HepG2 (cell line): ENCODE measurements around the gene MMRN2.

Experiments used
- ATF3 ChIP-seq: sonication (generic); formaldehyde crosslinking; IDR thresholded peaks from 2 replicates; pipeline ENCODE4 v1.4.0; 2020; ENCODE audit warnings: missing genetic modification reagents
- CTCF ChIP-seq: sonication (generic); formaldehyde crosslinking; IDR thresholded peaks from 2 replicates; pipeline ENCODE4 v1.5.0; 2020; ENCODE audit warnings: mild to moderate bottlenecking, missing genetic modification reagents, moderate library complexity
- ESRRA ChIP-seq: sonication (generic); formaldehyde crosslinking; IDR thresholded peaks from 2 replicates; pipeline ENCODE4 v1.5.1; 2020; ENCODE audit warnings: mild to moderate bottlenecking, low read depth, missing genetic modification reagents
- EZH2 ChIP-seq: conservative IDR thresholded peaks from 2 replicates; pipeline ENCODE4 v1.6.1; 2012; ENCODE audit warnings: mild to moderate bottlenecking, low read depth, low read length, moderate library complexity
- GABPB1 ChIP-seq: IDR thresholded peaks from 2 replicates; pipeline ENCODE4 v1.6.1; 2016; ENCODE audit warnings: mild to moderate bottlenecking, missing genetic modification reagents, moderate library complexity, missing compliant biosample characterization
- KDM5A ChIP-seq: fragments of 200-600 bp; sonication (generic); IDR thresholded peaks from 2 replicates; pipeline ENCODE4 v1.7.0; 2018; ENCODE audit warnings: antibody characterized with exemption, mild to moderate bottlenecking, low read length, borderline replicate concordance
- NR1H2 ChIP-seq: sonication (generic); formaldehyde crosslinking; IDR thresholded peaks from 2 replicates; pipeline ENCODE4 v1.8.1; 2022; ENCODE audit warnings: low read depth, missing genetic modification reagents, borderline replicate concordance
- PAX8 ChIP-seq: sonication (generic); formaldehyde crosslinking; IDR thresholded peaks from 2 replicates; pipeline ENCODE4 v1.8.0; 2022; ENCODE audit warnings: mild to moderate bottlenecking, missing genetic modification reagents, borderline replicate concordance
- POLR2AphosphoS5 ChIP-seq: IDR thresholded peaks from 2 replicates; pipeline ENCODE4 v1.6.1; 2012; ENCODE audit warnings: low read depth, low read length
- PRDM4 ChIP-seq: sonication (generic); formaldehyde crosslinking; IDR thresholded peaks from 2 replicates; pipeline ENCODE4 v1.9.0; 2021; ENCODE audit warnings: missing genetic modification reagents, borderline replicate concordance

GRCh38 chr10:86951184-86951761, 6.1 kb downstream of the MMRN2 start:
- TF ChIP-seq ESRRA = no peak
- no peak for TF ChIP-seq NR1H2 (CRISPR knock-in tag)
- no peak for TF ChIP-seq PRDM4 (CRISPR knock-in tag)
- no peak for TF ChIP-seq POLR2AphosphoS5
- TF ChIP-seq ATF3 (CRISPR knock-in tag) = no peak
- TF ChIP-seq EZH2 = no peak
- no peak for TF ChIP-seq CTCF (CRISPR knock-in tag)
- no peak for TF ChIP-seq PAX8 (CRISPR knock-in tag)
- TF ChIP-seq KDM5A = no peak
- TF ChIP-seq GABPB1 (CRISPR knock-in tag) = no peak
